HEK293T (cell line): ENCODE measurements around the gene LPIN1.

Experiments used
- CTCF ChIA-PET: fragments of 350-600 bp; formaldehyde crosslinking; extraction: SDS; loops from one replicate; lab custom pipeline; 2021; ENCODE audit warnings: antibody characterized with exemption, inconsistent platforms; lab: Yijun Ruan, JAX
- POLR2A ChIA-PET: fragments of 350-600 bp; formaldehyde crosslinking; extraction: SDS; loops from one replicate; lab custom pipeline; 2020; ENCODE audit warnings: antibody characterized with exemption, inconsistent platforms; lab: Yijun Ruan, JAX
- DNase-seq: peaks from one replicate; pipeline ENCODE4 v3.0.0; 2012; ENCODE audit warnings: mixed read lengths; ENCODE audit errors: extremely low spot score
- ARNT ChIP-seq: fragments of 450-650 bp; IDR thresholded peaks from 2 replicates; pipeline ENCODE4 v1.6.1; 2017; ENCODE audit warnings: mild to moderate bottlenecking
- BHLHE40 ChIP-seq: fragments of 450-650 bp; IDR thresholded peaks from 2 replicates; pipeline ENCODE4 v1.6.1; 2016; ENCODE audit warnings: mild to moderate bottlenecking, moderate library complexity, borderline replicate concordance
- CTBP1 ChIP-seq: fragments of 450-650 bp; IDR thresholded peaks from 2 replicates; pipeline ENCODE4 v1.6.1; 2016; ENCODE audit warnings: borderline replicate concordance
- ELF4 ChIP-seq: fragments of 450-650 bp; IDR thresholded peaks from 2 replicates; pipeline ENCODE4 v1.6.1; 2017; ENCODE audit warnings: antibody characterized with exemption
- FOXA1 ChIP-seq: fragments of 450-650 bp; IDR thresholded peaks from 2 replicates; pipeline ENCODE4 v1.6.1; 2016; ENCODE audit warnings: mild to moderate bottlenecking
- FOXK2 ChIP-seq: fragments of 450-650 bp; IDR thresholded peaks from 2 replicates; pipeline ENCODE4 v1.6.1; 2016; ENCODE audit warnings: mild to moderate bottlenecking
- FOXM1 ChIP-seq: fragments of 450-650 bp; IDR thresholded peaks from 2 replicates; pipeline ENCODE4 v1.6.1; 2017; ENCODE audit warnings: mild to moderate bottlenecking, borderline replicate concordance
- HDGF ChIP-seq: fragments of 450-650 bp; IDR thresholded peaks from 2 replicates; pipeline ENCODE4 v1.6.1; 2017; ENCODE audit warnings: antibody characterized with exemption, borderline replicate concordance
- L3MBTL2 ChIP-seq: fragments of 450-650 bp; conservative IDR thresholded peaks from 2 replicates; pipeline ENCODE4 v1.6.1; 2016; ENCODE audit warnings: mild to moderate bottlenecking
- LEF1 ChIP-seq: fragments of 450-650 bp; IDR thresholded peaks from 2 replicates; pipeline ENCODE4 v1.6.1; 2017; ENCODE audit warnings: mild to moderate bottlenecking, borderline replicate concordance
- NFRKB ChIP-seq: fragments of 450-650 bp; IDR thresholded peaks from 2 replicates; pipeline ENCODE4 v1.6.1; 2016; ENCODE audit warnings: mild to moderate bottlenecking, moderate library complexity
- PKNOX1 ChIP-seq: fragments of 450-650 bp; IDR thresholded peaks from 2 replicates; pipeline ENCODE4 v1.6.1; 2016
- SP1 ChIP-seq: fragments of 450-650 bp; IDR thresholded peaks from 2 replicates; pipeline ENCODE4 v1.6.1; 2017
- SUZ12 ChIP-seq: fragments of 450-650 bp; IDR thresholded peaks from 2 replicates; pipeline ENCODE4 v1.6.1; 2016; ENCODE audit warnings: mild to moderate bottlenecking
- TARDBP ChIP-seq: fragments of 450-650 bp; IDR thresholded peaks from 2 replicates; pipeline ENCODE4 v1.6.1; 2016
- ZNF384 ChIP-seq: fragments of 450-650 bp; IDR thresholded peaks from 2 replicates; pipeline ENCODE4 v1.6.1; 2016

The LPIN1 gene

GRCh38 chr2:11861044-11861443, 114.6 kb downstream of the LPIN1 start:
- POLR2A ChIA-PET: no interaction called here
- CTCF ChIA-PET: no interaction called here
- TF ChIP-seq BHLHE40 (no peak), ELF4 (no peak), FOXA1 (no peak), ZNF384 (no peak), FOXM1 (no peak), L3MBTL2 (no peak), PKNOX1 (no peak), HDGF (no peak), CTBP1 (no peak), TARDBP (no peak), FOXK2 (no peak), NFRKB (no peak)
- no peak for DNase-seq

GRCh38 chr2:11862049-11862448, 115.6 kb downstream of the LPIN1 start:
- TF ChIP-seq NFRKB (no peak), TARDBP (no peak), LEF1 (no peak), HDGF (no peak), L3MBTL2 (no peak), BHLHE40 (no peak)
- POLR2A ChIA-PET: no interaction called here
- CTCF ChIA-PET: interaction anchor here (1.2 kb wide), 1 partner anchor 100 kb away, joined by 4 read pairs; no protein-coding TSS in a partner anchor
- no peak for DNase-seq

- ChIA-PET POLR2A (no interaction called here), CTCF (interaction anchor here (0.6 to 0.7 kb wide), 2 partner anchors 246 to 671 kb away, joined by 3 read pairs; no protein-coding TSS in a partner anchor)
- no peak for DNase-seq
- no peak for TF ChIP-seq SUZ12
- TF ChIP-seq ZNF384: no peak
- no peak for TF ChIP-seq HDGF
- no peak for TF ChIP-seq TARDBP
- TF ChIP-seq PKNOX1: no peak
- TF ChIP-seq FOXM1: no peak
- TF ChIP-seq FOXA1: no peak
- TF ChIP-seq BHLHE40: no peak
Observed at GRCh38 chr2:11863103-11863502, 116.7 kb downstream of the LPIN1 start.

- POLR2A ChIA-PET: no interaction called here
Observed at GRCh38 chr2:11863513-11864328, 117.3 kb downstream of the LPIN1 start.

GRCh38 chr2:11864724-11865123, 118.3 kb downstream of the LPIN1 start:
- no peak for TF ChIP-seq FOXM1
- no peak for TF ChIP-seq TARDBP
- TF ChIP-seq ARNT: no peak
- no peak for TF ChIP-seq NFRKB
- no peak for TF ChIP-seq L3MBTL2
- TF ChIP-seq HDGF: no peak
- no peak for TF ChIP-seq ELF4
- no peak for TF ChIP-seq BHLHE40
- no peak for TF ChIP-seq FOXK2
- no peak for TF ChIP-seq LEF1
- TF ChIP-seq SP1: no peak
- TF ChIP-seq PKNOX1: no peak
- no peak for TF ChIP-seq ZNF384
- no peak for TF ChIP-seq CTBP1
- no peak for TF ChIP-seq FOXA1
- no peak for TF ChIP-seq SUZ12
- ChIA-PET CTCF (no interaction called here), POLR2A (no interaction called here)
- no peak for DNase-seq

More at GRCh38 chr2:11863513-11864328, 117.3 kb downstream of the LPIN1 start:
- CTCF ChIA-PET: interaction anchor here (0.6 kb wide), 2 partner anchors 111 to 245 kb away, joined by 3 read pairs; no protein-coding TSS in a partner anchor
- TF ChIP-seq PKNOX1 (peak; percentile 80), ZNF384 (peak; percentile 78), CTBP1 (no peak)
- peak; percentile 78 for DNase-seq

GRCh38 chr2:11865378-11865777, 118.9 kb downstream of the LPIN1 start:
- CTCF ChIA-PET: no interaction called here
- TF ChIP-seq HDGF (no peak), NFRKB (no peak), FOXA1 (no peak), ZNF384 (no peak), L3MBTL2 (no peak), PKNOX1 (no peak), FOXK2 (no peak), CTBP1 (no peak), FOXM1 (no peak), SP1 (no peak), ELF4 (no peak), LEF1 (no peak), TARDBP (no peak), ARNT (no peak), BHLHE40 (no peak)
- no peak for DNase-seq
- POLR2A ChIA-PET: no interaction called here
